Activated CD8-positive, alpha-beta memory T cell treated with anti-CD3 and anti-CD28 coated beads for 24 hours (primary cell): ENCODE measurements around the gene FOXE1.
A peak's percentile ranks its signal among the peaks of the same experiment; 100 is the strongest.

Experiments used
- DNase-seq: peaks from one replicate; pipeline ENCODE4 v3.0.0-alpha.2; 2020

The FOXE1 gene

DNA sequence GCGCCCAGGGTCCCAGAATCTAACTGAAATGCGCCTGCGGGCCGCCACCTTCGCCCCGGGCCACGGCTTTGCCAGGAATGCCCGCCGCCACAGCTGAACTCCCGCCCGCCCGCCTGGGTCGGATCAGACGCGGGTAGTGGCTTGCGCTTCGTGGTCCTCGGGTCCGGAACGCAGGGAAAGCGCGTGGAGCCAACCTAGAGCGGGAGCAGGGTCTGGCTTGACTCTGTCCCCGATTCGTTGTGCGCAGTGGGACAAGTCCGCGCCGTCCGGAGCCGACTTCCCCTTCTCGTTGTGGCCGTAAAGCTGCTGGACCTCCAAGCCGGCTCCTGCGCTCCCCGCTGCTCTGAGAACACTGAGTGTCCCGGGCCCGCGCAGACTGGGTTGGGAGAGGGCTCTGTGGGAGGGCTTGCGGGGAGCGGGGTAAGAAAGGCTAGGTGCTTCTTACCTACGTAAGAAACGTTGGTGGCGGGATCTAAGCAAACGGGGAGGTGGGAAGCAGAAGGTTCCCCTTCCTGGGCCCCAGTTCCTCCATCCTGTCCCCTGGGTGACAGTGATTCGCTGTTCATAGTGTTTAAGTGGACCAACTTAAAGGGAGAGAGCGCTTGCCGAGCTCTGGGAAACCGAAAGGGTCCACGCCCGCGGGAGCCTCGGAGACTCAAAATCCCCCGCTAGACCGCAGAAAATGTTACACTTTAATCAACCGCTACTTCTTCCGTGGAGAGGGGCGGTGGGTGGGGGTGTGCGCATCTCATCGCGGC is 4.4 kb upstream of the FOXE1 start:
- peak; percentile 66 for DNase-seq

DNA sequence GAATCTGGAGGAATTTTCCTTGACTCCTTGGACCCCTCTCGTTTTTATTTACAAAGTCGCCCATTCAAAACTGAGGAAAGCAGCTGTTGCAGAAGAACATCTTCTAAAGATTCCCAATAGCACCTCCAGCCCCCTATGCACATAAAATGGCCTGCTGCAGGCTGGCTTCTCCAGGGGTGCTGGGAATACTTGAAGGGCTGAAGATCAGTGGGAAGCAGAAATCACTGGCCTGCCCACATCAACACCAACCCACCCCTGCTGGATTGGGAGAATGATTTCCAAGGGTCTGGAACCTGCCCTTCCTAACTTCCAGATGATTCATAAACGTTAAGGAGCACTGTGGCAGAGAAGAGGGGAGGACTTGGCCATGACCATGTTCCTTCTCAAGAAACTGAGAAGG is 3.0 kb upstream of the FOXE1 start:
- no peak for DNase-seq

DNA sequence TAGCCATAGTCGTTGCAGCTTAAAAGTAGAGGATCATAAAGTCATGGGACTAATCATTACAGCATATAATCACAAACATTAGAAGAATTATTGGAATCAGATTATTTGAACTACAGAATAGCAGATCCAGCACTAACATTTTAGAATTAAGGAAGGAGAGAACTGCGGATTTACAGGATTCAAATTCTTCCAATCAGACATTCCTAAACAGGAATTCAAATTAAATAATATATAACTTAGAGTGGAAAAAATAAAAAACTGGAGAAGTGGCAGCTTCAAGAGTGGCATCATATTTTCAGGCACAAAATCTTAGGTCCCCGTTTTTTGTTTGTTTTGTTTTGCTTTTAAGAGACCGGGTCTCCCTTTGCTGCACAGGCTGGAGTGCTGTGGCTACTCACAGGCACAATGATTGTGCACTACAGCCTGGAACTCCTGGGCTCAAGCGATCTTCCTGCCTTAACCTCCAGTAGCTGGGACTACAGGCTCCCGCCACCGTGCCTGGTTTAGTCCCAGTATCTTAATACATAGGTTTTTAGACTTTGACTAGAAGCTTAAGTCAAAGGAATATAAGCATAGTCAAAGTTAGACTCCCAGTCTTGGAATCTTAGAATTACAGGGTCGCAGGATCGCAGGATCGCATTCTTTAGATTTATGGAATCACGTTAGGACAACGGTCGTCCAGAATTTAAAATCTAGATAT is 2.1 kb upstream of the FOXE1 start:
- DNase-seq: no peak

DNA sequence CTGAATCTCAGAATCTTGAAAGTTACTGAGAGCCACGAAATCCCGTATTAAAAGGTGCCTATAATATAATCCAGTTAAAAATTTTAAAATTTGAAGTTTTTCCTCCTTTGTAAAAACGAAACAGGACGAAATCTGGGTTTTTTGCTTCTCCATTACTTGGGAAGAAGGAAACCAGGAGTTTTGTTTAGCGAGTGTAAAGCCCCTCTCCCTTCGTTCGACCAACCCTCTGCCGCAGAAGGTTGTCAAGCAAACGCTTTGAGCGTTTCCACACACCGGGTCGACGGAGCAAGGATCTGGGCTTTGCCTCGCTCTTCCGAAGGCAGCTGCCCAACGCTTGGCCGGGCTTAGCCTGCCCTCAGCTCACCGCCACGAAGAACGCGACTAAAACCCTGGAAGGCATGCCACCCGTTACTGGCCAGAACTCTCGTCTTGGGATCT is 1.6 kb upstream of the FOXE1 start:
- DNase-seq: no peak

DNA sequence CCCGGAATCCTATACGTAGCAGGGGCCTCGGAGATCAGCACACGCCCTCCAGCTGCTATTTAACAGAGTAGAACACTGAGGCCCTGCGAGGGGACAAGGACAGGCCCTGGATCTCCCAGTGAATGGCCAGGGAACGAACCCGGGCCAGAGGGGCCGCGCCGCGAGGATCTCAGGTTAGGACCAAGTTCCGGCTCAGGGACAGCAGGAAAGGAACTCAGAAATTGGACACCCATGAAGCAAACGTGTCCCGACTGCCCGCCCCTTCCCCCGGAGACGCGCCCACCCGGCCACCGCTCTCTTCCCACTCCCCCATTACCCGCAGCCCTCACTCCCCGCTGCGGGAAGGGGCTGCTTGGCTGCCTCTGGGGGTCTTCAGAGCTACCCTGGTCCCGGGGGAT is 1.0 kb upstream of the FOXE1 start:
- no peak for DNase-seq

DNA sequence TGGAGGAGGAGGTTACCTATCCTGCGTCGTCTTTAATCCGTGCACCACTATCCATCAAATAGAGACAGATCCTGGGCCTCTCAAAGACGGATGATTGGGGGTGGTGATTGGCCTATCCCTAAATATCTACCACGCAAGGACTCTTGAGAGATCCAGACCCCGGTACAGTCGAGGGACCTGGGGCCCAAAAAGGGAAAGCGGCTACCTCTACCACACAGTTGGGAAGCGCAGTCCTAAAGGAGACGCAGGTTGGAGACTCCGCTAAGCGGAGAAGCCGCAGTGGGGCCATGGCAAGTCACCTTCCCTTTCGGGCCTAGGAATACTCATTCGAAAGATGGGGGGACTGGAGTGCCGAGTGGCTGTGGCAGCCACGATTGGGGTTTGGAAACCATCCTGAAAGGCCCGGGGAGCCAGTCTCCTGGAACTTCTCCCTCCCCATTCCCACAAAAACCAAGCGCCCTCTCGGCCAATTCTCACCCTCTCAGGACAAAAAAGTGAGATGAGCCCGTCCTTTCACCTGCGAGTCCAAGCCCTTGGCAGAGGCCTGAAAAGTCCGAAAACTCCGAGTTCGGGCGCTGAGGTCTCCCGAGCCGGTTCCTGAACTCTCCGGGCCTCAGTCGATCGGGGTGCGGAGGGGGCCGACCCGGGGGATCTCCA is 499 bp upstream of the FOXE1 start:
- DNase-seq: no peak

DNA sequence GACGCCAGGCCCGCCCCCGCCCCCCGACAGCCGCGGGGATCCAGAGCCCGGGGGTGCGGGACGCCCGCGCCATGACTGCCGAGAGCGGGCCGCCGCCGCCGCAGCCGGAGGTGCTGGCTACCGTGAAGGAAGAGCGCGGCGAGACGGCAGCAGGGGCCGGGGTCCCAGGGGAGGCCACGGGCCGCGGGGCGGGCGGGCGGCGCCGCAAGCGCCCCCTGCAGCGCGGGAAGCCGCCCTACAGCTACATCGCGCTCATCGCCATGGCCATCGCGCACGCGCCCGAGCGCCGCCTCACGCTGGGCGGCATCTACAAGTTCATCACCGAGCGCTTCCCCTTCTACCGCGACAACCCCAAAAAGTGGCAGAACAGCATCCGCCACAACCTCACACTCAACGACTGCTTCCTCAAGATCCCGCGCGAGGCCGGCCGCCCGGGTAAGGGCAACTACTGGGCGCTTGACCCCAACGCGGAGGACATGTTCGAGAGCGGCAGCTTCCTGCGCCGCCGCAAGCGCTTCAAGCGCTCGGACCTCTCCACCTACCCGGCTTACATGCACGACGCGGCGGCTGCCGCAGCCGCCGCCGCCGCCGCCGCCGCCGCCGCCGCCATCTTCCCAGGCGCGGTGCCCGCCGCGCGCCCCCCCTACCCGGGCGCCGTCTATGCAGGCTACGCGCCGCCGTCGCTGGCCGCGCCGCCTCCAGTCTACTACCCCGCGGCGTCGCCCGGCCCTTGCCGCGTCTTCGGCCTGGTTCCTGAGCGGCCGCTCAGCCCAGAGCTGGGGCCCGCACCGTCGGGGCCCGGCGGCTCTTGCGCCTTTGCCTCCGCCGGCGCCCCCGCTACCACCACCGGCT is 1.0 kb downstream of the FOXE1 start:
- DNase-seq: peak; percentile 83

DNA sequence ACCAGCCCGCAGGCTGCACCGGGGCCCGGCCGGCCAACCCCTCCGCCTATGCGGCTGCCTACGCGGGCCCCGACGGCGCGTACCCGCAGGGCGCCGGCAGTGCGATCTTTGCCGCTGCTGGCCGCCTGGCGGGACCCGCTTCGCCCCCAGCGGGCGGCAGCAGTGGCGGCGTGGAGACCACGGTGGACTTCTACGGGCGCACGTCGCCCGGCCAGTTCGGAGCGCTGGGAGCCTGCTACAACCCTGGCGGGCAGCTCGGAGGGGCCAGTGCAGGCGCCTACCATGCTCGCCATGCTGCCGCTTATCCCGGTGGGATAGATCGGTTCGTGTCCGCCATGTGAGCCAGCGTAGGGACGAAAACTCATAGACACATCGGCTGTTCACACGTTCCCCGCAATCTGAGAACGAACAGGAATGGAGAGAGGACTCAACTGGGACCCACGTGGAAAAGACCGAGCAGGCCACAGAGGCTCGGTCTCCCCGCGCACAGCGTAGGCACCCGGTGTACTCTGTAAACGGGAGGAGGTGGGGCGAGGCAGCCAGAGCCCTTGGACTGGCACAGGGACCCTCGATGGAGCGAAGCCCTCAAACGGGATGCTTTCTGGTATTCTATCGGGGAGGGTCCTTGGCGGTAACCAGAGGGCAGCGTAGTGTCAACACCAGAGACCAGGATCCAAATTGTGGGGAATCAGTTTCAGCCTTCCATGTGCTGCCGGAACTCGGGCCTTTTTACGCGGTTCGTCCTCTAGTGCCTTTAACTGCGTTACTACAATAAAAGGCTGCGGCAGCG is 1.9 kb downstream of the FOXE1 start:
- DNase-seq: no peak

DNA sequence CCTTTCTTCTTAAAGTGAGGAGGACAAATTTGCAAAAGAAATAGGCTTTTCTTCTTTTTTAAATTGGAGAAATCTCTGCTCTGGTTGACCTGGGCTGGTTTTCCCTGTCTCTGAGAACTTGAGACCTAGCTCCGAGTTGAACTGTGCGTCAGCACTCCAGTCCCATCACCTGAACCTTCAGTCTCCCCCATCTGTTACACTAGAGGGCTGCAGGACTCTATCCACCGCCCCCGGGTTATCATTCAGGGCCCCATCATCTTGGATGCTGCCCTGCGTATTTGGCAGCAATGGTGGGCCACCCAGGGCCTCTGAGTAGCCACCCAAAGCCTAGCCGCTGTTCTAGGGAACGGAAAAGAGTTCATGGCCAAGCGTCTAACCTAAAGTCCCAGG is 2.5 kb downstream of the FOXE1 start:
- DNase-seq: no peak

DNA sequence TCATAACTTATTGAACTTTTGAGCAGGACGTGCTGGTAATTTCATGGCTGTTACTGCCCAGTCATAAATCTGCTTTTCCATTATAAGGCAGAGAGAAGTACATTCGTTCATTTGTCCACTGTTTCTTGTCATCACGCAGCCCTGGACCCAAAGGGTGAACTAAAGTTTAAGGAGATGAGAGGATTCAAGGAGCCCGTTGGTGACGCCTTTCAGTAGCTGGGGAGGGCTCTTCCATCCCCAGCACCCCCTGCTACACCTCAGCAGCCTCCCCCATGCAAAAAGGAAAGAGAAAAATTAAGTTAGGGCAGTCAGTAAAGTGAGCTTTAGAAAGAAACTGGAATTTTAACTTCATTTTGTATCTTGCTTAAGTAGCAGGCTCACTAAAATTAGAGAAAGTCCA is 2.9 kb downstream of the FOXE1 start:
- DNase-seq: no peak

DNA sequence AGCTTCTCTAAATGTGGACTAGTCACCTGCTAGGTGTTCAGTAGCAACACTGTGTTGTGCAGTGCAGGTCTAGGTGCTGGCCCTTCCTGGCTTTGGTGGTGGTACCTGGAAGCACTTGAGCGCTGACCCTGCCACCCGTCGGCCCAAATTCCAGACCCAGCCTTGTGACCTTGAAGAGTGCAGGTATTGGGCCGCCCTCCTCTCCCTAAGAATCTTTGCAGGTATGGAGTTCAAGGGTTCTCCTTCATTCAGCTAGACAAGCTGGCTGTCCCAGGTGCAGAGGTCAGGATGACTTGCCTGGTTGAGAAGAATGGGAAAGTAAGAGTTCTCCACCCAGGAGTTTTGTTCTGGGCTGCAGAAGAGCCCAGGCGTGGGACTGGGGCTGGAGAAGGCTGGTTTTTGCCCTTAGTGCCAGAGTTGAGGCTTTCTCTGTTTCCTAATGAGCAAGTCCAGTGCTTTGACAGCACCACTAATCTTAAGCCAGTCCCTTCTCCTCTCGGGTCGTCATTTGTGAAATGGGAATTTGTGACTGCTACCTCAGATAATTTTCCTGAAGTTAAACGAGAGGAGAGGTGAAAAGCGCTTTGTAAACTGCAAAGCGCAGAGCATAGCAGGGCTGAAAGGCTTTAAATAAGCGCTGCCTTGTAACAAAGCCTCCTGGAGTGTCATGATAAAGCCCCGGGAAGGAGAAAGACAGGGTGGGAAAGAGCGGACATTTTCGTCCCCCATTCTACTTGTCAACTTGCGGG is 4.0 kb downstream of the FOXE1 start:
- no peak for DNase-seq

DNA sequence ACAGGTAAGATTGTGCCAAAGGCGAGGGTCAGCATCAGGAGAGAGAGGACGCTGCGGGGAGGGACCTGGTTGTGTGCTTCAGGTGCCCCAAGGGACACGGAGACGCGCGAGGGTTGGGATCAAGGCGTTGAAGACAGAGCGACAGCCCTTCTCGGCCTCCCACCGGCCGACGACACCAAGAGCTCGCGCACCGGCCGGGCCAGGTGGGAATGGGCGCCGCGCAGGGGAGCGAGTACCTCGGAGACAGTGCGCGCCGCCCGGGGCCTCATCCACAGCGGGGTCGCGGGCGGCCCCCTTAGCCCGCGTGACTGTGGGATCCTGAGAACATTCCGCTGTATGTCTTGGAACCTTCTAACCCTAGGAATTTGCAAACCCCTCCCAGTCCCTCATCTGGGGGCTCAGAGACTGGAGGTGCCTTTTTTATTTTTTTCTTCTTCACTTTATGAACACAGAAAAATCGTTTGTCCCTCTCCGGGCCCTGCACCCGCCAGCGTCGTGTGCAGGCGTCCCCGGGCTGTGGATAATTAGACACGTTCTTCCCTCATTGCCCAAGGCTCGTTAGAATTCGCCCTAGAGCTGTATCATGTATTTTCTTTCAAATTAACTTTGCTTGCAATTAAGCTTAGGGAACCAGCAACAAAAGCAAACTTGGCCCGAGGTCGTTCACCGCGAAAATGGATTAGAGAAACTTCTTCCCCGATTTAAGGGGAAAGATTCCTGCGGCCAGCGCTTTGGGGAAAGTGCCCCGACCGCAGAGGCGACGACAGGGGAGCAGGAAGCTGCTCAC is 4.8 kb downstream of the FOXE1 start:
- no peak for DNase-seq

DNA sequence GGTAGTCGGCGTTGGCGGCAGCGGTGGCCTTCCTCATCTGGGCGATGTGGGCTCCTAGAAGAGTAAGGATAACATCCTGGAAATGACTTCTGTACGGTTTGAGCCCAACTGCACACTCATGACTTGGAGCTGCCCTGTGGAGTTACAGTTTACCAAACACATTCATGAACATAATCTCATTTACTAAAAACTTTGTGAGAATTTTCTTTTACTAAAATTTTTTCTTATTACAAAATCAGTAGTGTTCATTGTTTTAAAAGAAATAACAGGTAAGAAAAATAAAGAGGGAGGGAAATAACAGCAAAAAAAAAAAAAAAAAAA is 5.3 kb downstream of the FOXE1 start:
- DNase-seq: no peak

DNA sequence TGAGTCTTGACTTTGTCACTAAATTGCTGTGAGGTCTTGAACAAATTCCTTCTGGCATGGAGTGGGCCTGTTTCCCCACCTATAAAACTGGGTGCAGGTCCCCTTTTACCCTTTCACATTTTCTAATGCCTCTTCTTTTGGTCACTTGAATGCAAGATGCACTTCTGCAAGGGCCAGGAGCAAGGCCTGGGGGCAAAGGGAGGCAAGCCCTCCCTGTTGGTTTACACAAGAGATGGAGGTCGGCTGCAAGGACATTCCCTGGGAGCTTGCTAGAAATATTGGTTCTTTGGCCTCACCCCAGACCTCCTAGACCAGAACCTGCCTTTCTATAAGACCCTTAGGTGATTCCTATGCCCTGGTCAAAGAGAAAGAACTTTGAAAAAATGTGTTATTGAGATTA is 5.8 kb downstream of the FOXE1 start:
- no peak for DNase-seq

DNA sequence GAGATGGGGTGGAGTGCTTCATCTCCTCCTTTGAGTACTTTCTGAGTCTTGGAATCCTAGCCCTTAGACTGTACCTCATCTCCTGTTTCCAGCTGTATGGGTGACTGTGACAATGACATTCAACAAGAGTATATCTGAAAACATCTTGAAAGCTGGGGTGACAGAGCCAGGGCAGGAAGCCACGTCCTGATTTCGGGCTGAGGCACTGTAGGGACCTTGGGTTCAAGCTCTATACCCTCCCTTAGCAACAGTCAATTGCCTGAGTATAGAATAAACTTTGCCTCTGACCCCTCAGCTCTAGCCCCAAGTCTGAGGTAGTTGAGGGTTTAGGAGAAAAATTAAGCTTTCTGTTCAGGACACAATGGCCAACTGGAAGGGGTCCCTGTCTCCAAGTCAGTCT is 6.3 kb downstream of the FOXE1 start:
- no peak for DNase-seq

DNA sequence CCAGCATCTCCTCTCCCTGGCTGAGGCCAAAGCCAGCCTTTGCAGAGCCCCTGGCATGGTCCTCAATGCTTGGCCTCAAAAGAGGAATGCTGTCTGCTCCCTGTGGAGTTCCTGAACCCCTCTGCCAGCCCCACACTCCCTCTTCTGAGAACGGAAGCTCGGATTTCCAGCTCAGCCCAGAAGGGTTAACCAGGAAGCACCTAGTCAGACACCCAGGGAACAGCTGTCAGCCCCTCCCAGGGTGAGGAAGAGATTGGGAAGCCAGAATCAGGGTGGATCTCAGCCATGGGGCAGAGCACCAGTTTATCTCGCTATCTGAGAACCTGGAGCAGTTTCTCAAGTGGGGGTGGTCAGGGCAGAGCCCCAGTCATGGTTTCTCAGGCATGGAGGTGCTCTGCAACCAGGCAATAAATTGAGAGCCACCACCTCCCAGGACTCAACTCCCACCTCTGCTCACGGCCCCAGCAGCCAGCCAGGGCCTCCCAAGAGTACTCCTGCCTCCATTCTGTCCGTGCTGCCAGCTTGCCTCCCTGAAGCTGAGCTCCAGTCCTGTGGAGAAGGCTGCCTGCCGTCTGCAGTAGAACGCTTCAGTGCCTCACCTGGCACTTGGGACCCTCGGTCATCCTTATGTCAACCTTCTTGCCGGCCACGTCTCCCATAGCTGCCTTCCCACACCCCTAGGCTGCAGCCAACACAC is 7.6 kb downstream of the FOXE1 start:
- no peak for DNase-seq

DNA sequence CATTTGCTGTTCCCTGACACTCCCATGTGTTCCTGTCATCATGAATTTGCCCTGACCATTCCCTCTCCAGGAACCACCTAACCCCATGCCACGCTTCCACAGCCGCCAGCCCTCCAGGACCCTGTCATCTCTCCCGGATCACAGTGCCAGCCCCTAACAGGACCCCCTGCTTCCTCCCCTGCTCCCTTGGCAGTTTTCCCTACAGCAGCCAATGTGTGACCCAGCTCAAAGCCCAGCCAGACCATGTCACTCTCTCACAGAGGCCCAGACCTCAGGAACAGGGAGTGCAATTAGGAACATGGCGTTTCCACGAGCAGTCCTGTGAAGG is 8.1 kb downstream of the FOXE1 start:
- no peak for DNase-seq

DNA sequence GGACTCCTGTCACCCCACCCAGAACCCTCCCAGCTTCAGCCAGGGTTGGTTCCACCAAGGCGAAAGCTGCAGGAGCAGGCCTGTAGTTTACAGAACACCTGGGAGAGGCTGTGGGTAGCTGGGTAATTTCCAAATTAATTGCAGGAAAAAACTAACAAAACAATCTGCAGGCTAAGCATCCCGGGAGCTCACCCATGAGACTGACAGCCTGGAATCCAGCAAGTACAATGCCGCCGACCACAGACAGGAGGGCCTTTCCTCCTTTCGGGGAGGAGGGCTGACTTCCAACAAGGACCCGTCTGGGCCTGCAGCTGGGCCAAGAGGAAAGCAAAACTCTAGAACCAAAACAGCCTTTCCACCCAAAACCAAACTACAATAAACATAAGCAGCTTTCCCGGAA is 10.3 kb downstream of the FOXE1 start:
- DNase-seq: no peak

DNA sequence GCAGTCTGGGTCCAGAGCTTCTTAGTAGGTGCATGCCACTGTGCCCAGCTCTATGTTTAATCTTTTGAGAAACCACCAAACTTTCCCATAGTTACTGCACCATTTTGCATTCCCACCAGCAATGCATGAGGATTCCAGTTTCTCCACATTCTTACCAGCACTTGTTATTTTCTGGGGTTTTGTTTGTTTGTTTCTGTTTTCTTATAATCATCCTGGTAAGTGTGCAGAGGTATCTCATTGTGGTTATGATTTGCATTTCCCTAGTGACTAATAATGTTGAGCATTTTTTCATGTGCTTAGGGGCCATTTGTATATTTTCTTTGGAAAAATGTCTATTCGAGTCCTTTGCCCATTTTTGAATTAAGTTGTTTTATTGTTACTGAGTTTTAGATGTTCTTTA is 11.4 kb downstream of the FOXE1 start:
- DNase-seq: no peak

DNA sequence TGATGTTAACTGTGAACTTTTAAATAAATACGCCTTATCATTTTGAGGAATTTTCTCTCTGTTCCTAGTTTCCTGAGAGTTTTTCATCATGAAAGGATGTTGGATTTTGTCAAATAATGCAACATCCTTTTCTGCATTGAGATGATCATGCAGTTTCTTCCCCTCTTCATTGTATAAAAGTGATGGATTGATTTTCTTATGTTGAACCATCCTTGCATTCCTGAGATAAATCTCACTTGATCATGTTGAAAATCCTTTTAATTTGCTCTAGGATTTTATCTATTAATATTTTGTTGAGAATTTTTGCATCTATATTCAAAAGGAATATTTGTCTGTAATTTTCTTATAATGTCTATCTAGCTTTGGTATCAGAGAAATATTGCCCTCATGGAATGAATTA is 13.3 kb downstream of the FOXE1 start:
- DNase-seq: no peak

DNA sequence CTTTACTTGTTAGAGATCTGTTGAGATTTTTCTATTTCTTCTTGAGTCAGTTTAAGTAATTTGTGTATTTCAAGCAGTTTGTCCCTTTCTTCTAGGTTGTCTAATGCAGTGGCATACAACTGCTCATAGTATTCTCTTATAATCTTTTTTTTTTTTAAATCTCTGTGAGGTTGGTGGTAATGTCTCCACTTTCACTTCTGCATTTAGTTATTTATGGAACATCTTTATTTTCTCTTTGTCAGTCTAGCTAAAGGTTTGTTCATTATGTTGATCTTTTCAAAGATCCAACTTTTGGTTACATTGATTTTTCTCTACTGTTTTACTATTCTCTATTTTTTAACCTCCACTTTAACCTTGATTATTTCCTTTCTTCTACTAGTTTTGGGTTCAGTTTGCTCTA is 13.8 kb downstream of the FOXE1 start:
- DNase-seq: no peak
